Astrocyte of the spinal cord (primary cell): Measurements from ENCODE around the gene RPS16.

ENCODE experiments used
- DNase-seq: peaks from one replicate; pipeline ENCODE4 v3.0.0; 2011; ENCODE audit warnings: low read depth, low spot score
- H3K4me3 ChIP-seq: 2 replicates; pipeline ENCODE4 v1.5.1; 2011; ENCODE audit warnings: low read depth, mild to moderate bottlenecking, low read length, moderate library complexity
- in situ Hi-C: cut with HindIII; loops from 2 replicates; pipeline ENCODE4 v1.10.0; 2017; ENCODE audit warnings: low sequenced_read_pairs
- TF ChIP-seq, protein P1 (sequence below): IDR thresholded peaks from 2 replicates; pipeline ENCODE4 v1.5.1; 2012; ENCODE audit warnings: low read depth, mild to moderate bottlenecking, low read length, inconsistent platforms

Gene RPS16

GRCh38 chr19:39384839-39385568, 50.7 kb downstream of the RPS16 start:
- DNase-seq: no peak
- in situ Hi-C loops: no loop called here
- no peak overlapping the region for H3K4me3 ChIP-seq
- TF ChIP-seq, protein P1, sequence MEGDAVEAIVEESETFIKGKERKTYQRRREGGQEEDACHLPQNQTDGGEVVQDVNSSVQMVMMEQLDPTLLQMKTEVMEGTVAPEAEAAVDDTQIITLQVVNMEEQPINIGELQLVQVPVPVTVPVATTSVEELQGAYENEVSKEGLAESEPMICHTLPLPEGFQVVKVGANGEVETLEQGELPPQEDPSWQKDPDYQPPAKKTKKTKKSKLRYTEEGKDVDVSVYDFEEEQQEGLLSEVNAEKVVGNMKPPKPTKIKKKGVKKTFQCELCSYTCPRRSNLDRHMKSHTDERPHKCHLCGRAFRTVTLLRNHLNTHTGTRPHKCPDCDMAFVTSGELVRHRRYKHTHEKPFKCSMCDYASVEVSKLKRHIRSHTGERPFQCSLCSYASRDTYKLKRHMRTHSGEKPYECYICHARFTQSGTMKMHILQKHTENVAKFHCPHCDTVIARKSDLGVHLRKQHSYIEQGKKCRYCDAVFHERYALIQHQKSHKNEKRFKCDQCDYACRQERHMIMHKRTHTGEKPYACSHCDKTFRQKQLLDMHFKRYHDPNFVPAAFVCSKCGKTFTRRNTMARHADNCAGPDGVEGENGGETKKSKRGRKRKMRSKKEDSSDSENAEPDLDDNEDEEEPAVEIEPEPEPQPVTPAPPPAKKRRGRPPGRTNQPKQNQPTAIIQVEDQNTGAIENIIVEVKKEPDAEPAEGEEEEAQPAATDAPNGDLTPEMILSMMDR: no peak
